GM21381 (cell line): ENCODE data around the gene TIGD4.
A peak's percentile ranks its signal among the peaks of the same experiment; 100 is the strongest.

Source experiments
- ATAC-seq: cut with Tn5 transposase; IDR thresholded peaks from one replicate; pipeline ENCODE4 v1.9.1; 2021; ENCODE audit warnings: mild to moderate bottlenecking, moderate library complexity; ENCODE audit not compliant: unreplicated experiment

TIGD4 gene

GRCh38 chr4:152779513-152780266 lies at the start of gene TIGD4, which contains the start of gene ARFIP1:
TSS of gene TIGD4 (minus strand) at chr4:152779730. CDS start at chr4:152771004, 8,726 bp downstream.
TSS of gene ARFIP1 (plus strand) at chr4:152779954. CDS start at chr4:152829634, 49,680 bp downstream.
- peak; percentile 94 for ATAC-seq

GRCh38 chr4:152828122-152828521 lies 48.6 kb upstream of the TIGD4 start:
- no peak for ATAC-seq

- no peak for ATAC-seq
Observed at GRCh38 chr4:152825336-152825735, 45.8 kb upstream of the TIGD4 start.

- ATAC-seq = no peak
Observed at GRCh38 chr4:152824561-152824960, 45.0 kb upstream of the TIGD4 start.

GRCh38 chr4:152822323-152822722 lies 42.8 kb upstream of the TIGD4 start:
- ATAC-seq = no peak

- no peak for ATAC-seq
Observed at GRCh38 chr4:152820073-152820472, 40.5 kb upstream of the TIGD4 start.

- ATAC-seq = no peak
Observed at GRCh38 chr4:152819026-152819645, 39.6 kb upstream of the TIGD4 start.

GRCh38 chr4:152817331-152817730 lies 37.8 kb upstream of the TIGD4 start:
- no peak for ATAC-seq

GRCh38 chr4:152815078-152815477 lies 35.5 kb upstream of the TIGD4 start:
- no peak for ATAC-seq

GRCh38 chr4:152810715-152811287 lies 31.3 kb upstream of the TIGD4 start:
- ATAC-seq = no peak

- no peak for ATAC-seq
Observed at GRCh38 chr4:152808670-152809069, 29.1 kb upstream of the TIGD4 start.

GRCh38 chr4:152807294-152807829 lies 27.8 kb upstream of the TIGD4 start:
- no peak for ATAC-seq

GRCh38 chr4:152806501-152807125 lies 27.1 kb upstream of the TIGD4 start:
- ATAC-seq = no peak

- no peak for ATAC-seq
Observed at GRCh38 chr4:152805818-152806217, 26.3 kb upstream of the TIGD4 start.

GRCh38 chr4:152805071-152805650 lies 25.6 kb upstream of the TIGD4 start:
- ATAC-seq = no peak

GRCh38 chr4:152803541-152803940 lies 24.0 kb upstream of the TIGD4 start:
- ATAC-seq = no peak

- ATAC-seq = no peak
Observed at GRCh38 chr4:152795891-152796290, 16.4 kb upstream of the TIGD4 start.

GRCh38 chr4:152786627-152787026 lies 7.1 kb upstream of the TIGD4 start:
- ATAC-seq = no peak

GRCh38 chr4:152785639-152786615 lies 6.4 kb upstream of the TIGD4 start:
- peak; percentile 49 for ATAC-seq
